Caco-2 (cell line): ENCODE measurements around the gene RRAGC. TPM values are rescaled to one million over a fixed set of nuclear protein-coding genes. Genes with fewer than 3 reads are reported as not detected.

Experiments used
- BruUV-seq: library from RNA; stranded (reverse); fragments of 400-500 nt; replicated peaks from 2 replicates; lab custom pipeline; 2021; lab: Mats Ljungman, UMichigan
- CTCF ChIA-PET: fragments of 300-600 bp; sonication (Branson Sonifier 250); formaldehyde crosslinking; loops from one replicate; lab custom pipeline; 2022; ENCODE audit warnings: antibody characterized with exemption; lab: Charles Lee
- POLR2A ChIA-PET: fragments of 300-600 bp; sonication (Branson Sonifier 250); formaldehyde crosslinking; loops from one replicate; lab custom pipeline; 2022; ENCODE audit warnings: antibody characterized with exemption; lab: Charles Lee
- DNase-seq, 2 experiments: peaks; one replicate each; pipeline versions ENCODE4 v3.0.0 to v3.0.0-alpha.2; 2020 to 2022
- H3K27me3 ChIP-seq: replicated peaks from 2 replicates; pipeline ENCODE4 v1.6.0; 2011; ENCODE audit warnings: low read length; ENCODE audit not compliant: control insufficient read depth, insufficient read depth
- H3K36me3 ChIP-seq: 2 replicates; pipeline ENCODE4 v1.5.1; 2011; ENCODE audit warnings: low read length; ENCODE audit not compliant: control insufficient read depth, insufficient read depth
- H3K4me1 ChIP-seq: fragments of 250-450 bp; sonication (Bioruptor Pico); 2 replicates; pipeline ENCODE4 v1.5.1; 2020; ENCODE audit warnings: mild to moderate bottlenecking
- H3K4me3 ChIP-seq: 2 replicates; pipeline ENCODE4 v1.5.1; 2011; ENCODE audit warnings: low read depth, mild to moderate bottlenecking, control low read depth, low read length
- H3K9me3 ChIP-seq: fragments of 250-450 bp; sonication (Bioruptor Pico); 2 replicates; pipeline ENCODE4 v1.5.1; 2020; ENCODE audit warnings: mild to moderate bottlenecking, moderate library complexity
- H3K27ac Mint-ChIP-seq: one replicate; pipeline ENCODE4 v1.8.0; 2022; ENCODE audit warnings: mixed read lengths; ENCODE audit not compliant: unreplicated experiment
- H3K27me3 Mint-ChIP-seq: one replicate; pipeline ENCODE4 v1.8.0; 2022; ENCODE audit warnings: mixed read lengths; ENCODE audit not compliant: insufficient read depth, unreplicated experiment
- H3K36me3 Mint-ChIP-seq: one replicate; pipeline ENCODE4 v1.8.0; 2022; ENCODE audit warnings: mild to moderate bottlenecking, mixed read lengths; ENCODE audit not compliant: insufficient read depth, unreplicated experiment
- H3K4me1 Mint-ChIP-seq: one replicate; pipeline ENCODE4 v1.8.0; 2022; ENCODE audit warnings: low read depth, mixed read lengths; ENCODE audit not compliant: unreplicated experiment
- H3K4me3 Mint-ChIP-seq: one replicate; pipeline ENCODE4 v1.8.0; 2022; ENCODE audit warnings: mild to moderate bottlenecking, moderate library complexity, mixed read lengths; ENCODE audit not compliant: unreplicated experiment
- H3K9me3 Mint-ChIP-seq: one replicate; pipeline ENCODE4 v1.8.0; 2022; ENCODE audit warnings: mixed read lengths; ENCODE audit not compliant: unreplicated experiment
- intact Hi-C: fragments of 100-400 bp; cut with micrococcal nuclease; formaldehyde crosslinking; loops from one replicate; pipeline ENCODE4 v1.10.0; 2022; ENCODE audit not compliant: unreplicated experiment
- total RNA-seq: library from RNA; stranded (reverse); gene quantifications from 2 replicates; pipeline ENCODE4 v1.2.3, GENCODE V29; 2022
- TF ChIP-seq, protein P1 (sequence below), 2 experiments: fragments of 200-600 bp in 1 of 2; IDR thresholded peaks; 1 replicate in 1 of 2; 2 replicates in 1 of 2; pipeline versions ENCODE4 v1.5.1 to v1.8.0; 2011 to 2022; ENCODE audit warnings: antibody characterized with exemption in 1 of 2, control low read depth in 1 of 2, inconsistent platforms in 1 of 2, low read depth in 1 of 2, low read length in 1 of 2, mild to moderate bottlenecking in 1 of 2, moderate library complexity in 1 of 2; ENCODE audit not compliant: insufficient read depth in 1 of 2, severe bottlenecking in 1 of 2, unreplicated experiment in 1 of 2

RRAGC gene
- total RNA-seq, 1 experiment from 2014 or later: 16.0 TPM

DNA sequence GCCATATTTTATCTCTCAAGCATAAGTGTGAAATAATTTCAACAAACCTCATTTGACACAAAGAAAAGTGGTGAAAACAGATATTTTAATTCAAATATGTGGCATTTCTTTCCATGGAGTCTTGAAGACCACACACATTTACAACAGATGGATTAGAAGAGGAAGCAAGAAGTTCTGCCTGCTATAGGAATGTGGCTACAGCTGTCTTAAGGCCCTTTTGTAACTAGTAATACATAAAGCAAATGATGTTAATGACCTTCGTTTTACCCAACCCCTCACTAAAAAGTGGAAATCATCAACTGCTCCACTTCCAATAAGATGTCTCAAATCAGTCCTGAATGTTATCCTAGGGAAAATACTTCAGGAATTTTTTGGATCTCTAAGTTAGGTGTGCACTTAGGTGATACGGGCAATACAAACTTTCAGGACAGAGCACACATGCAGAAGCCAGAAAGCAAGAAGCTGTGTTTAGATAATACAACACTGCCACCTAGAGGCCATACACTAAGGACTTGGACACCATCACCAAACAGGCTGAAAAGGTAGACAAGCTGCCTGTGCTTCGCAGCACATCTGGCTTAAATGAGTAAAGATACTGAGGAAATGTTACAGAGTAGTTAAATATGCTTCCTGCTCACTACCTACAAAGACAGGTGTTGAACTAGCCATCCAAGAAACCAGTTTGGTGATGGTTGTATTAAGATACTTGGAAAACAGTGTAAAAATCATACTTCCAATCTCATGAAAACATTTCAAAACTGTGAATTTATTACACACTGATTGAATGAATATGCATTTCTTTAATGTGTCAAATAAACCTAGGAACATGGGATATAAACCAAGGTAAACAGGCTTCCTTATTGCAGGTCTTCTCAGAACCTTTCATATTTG lies 24.4 kb downstream of the RRAGC start:
- BruUV-seq: no TSS peak
- H3K4me3 Mint-ChIP-seq: no peak overlapping the region
- ChIA-PET CTCF (interaction anchor here (0.5 to 1.3 kb wide), 5 partner anchors 10 to 106 kb away, joined by 3 to 4 read pairs (median 3); no protein-coding TSS in a partner anchor), POLR2A (no interaction called here)
- intact Hi-C loops: loop anchor here (5.0 to 10.0 kb wide), 2 partner anchors 230 to 808 kb away; no protein-coding TSS in a partner anchor
- TF ChIP-seq, protein P1, sequence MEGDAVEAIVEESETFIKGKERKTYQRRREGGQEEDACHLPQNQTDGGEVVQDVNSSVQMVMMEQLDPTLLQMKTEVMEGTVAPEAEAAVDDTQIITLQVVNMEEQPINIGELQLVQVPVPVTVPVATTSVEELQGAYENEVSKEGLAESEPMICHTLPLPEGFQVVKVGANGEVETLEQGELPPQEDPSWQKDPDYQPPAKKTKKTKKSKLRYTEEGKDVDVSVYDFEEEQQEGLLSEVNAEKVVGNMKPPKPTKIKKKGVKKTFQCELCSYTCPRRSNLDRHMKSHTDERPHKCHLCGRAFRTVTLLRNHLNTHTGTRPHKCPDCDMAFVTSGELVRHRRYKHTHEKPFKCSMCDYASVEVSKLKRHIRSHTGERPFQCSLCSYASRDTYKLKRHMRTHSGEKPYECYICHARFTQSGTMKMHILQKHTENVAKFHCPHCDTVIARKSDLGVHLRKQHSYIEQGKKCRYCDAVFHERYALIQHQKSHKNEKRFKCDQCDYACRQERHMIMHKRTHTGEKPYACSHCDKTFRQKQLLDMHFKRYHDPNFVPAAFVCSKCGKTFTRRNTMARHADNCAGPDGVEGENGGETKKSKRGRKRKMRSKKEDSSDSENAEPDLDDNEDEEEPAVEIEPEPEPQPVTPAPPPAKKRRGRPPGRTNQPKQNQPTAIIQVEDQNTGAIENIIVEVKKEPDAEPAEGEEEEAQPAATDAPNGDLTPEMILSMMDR (IDR thresholded peaks at IDR 0.05; ENCODE audit: insufficient read depth in 1 of 2, low read depth in 1 of 2, low read length in 1 of 2, severe bottlenecking in 1 of 2, unreplicated experiment in 1 of 2): peak; percentile 46 to 56
- H3K9me3 Mint-ChIP-seq: no peaks in the 10 kb centered on the region
- Histone ChIP-seq H3K9me3 (no peaks in the 10 kb centered on the region), H3K4me3 (no peak overlapping the region), H3K27me3 (no peaks in the 10 kb centered on the region), H3K4me1 (no peaks in the 10 kb centered on the region), H3K36me3 (no peaks in the 10 kb centered on the region)
- H3K27ac Mint-ChIP-seq: no peak overlapping the region
- peaks cover 5% of the 10 kb centered on the region for H3K27me3 Mint-ChIP-seq
- H3K4me1 Mint-ChIP-seq: no peaks in the 10 kb centered on the region
- peak; percentile 42 to 67 for DNase-seq
- peaks cover 17% of the 10 kb centered on the region for H3K36me3 Mint-ChIP-seq

DNA sequence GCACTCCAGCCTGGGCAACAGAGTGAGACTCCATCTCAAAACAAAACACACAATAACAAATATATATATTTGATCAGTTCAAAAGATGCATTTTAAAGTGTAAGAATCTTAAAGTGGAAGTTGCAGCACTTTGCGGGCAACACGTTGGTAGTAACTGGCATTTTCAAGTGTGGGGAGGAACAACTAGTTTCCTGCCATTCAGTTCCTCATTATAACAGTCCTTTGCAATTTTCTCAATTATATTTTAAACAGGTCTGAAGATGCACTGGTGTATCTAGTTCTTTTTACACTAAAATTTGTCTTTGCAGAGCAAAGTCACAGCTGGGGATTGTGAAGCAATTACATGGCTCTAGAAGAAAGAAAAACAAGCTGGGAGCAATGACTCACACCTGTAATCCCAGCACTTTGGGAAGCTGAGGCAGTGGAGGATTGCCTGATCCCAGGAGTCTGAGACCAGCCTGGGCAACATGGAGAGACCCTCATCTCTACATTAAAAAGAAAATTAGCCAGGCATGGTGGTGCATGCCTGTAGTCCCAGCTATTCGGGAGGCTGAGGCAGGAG lies 25.3 kb downstream of the RRAGC start:
- TF ChIP-seq, protein P1 (IDR thresholded peaks at IDR 0.05; ENCODE audit: insufficient read depth in 1 of 2, low read depth in 1 of 2, low read length in 1 of 2, severe bottlenecking in 1 of 2, unreplicated experiment in 1 of 2): no peak
- POLR2A ChIA-PET: no interaction called here
- Histone ChIP-seq H3K36me3 (no peaks in the 10 kb centered on the region), H3K27me3 (no peaks in the 10 kb centered on the region), H3K4me1 (no peaks in the 10 kb centered on the region), H3K4me3 (no peak overlapping the region), H3K9me3 (no peaks in the 10 kb centered on the region)
- Mint-ChIP-seq H3K4me3 (no peak overlapping the region), H3K9me3 (no peaks in the 10 kb centered on the region), H3K36me3 (peaks cover 11% of the 10 kb centered on the region), H3K4me1 (no peaks in the 10 kb centered on the region), H3K27me3 (peaks cover 7% of the 10 kb centered on the region), H3K27ac (no peak overlapping the region)
- no TSS peak for BruUV-seq
- intact Hi-C loops: loop anchor here (10.0 kb wide), 1 partner anchor 230 kb away; no protein-coding TSS in a partner anchor
- CTCF ChIA-PET: interaction anchor here (0.8 to 1.3 kb wide), 2 partner anchors 13 to 15 kb away, joined by 3 read pairs; no protein-coding TSS in a partner anchor
- no peak for DNase-seq

DNA sequence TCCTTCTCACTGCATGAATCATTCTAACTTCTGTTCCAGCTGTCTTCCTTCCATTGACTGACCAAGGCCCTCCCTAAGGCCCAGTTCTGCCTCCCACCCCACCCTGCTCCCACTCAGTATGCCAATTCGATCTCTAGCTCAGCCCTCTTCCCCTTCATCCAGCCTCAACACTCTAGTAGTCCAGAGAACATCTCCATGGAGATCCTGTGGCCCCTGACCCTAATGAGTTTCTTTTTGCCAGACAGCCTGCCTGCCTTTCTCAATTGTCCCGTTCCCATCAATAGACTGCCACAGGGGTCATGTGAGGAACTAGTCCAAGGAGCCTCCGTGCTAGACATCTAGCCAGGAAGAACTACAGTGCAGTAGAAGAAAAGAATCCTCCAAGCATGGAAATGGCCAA lies 26.4 kb downstream of the RRAGC start:
- Histone ChIP-seq H3K4me3 (no peak overlapping the region), H3K4me1 (no peaks in the 10 kb centered on the region), H3K27me3 (no peaks in the 10 kb centered on the region), H3K36me3 (no peaks in the 10 kb centered on the region), H3K9me3 (no peaks in the 10 kb centered on the region)
- Mint-ChIP-seq H3K36me3 (no peaks in the 10 kb centered on the region), H3K9me3 (no peaks in the 10 kb centered on the region), H3K27me3 (peaks cover 10% of the 10 kb centered on the region), H3K4me3 (no peak overlapping the region), H3K4me1 (no peaks in the 10 kb centered on the region), H3K27ac (no peak overlapping the region)
- intact Hi-C loops: loop anchor here (10.0 kb wide), 1 partner anchor 228 kb away; no protein-coding TSS in a partner anchor
- TF ChIP-seq, protein P1 (IDR thresholded peaks at IDR 0.05; ENCODE audit: insufficient read depth in 1 of 2, low read depth in 1 of 2, low read length in 1 of 2, severe bottlenecking in 1 of 2, unreplicated experiment in 1 of 2): no peak
- no TSS peak for BruUV-seq
- CTCF ChIA-PET: interaction anchor here (0.8 kb wide), 1 partner anchor 14 kb away, joined by 3 read pairs; no protein-coding TSS in a partner anchor
- DNase-seq: no peak
- POLR2A ChIA-PET: no interaction called here
